ENCODE measurements around the gene CCDC102A. TPM values are rescaled to one million over a fixed set of nuclear protein-coding genes. Genes with fewer than 3 reads are reported as not detected.

CCDC102A gene
- total and polyA plus RNA-seq, 11 donors, result 3.3 to 17.0 (median 6.8) TPM

GRCh38 chr16:57578521-57579360, 42.4 kb upstream of the CCDC102A start:
- WGBS, 4 donors, result 74 to 78% (median 77%) methylated on average over 14 of the region's 14 CpGs

GRCh38 chr16:57577691-57578224, 41.4 kb upstream of the CCDC102A start:
- intact Hi-C loops (cut with DNase I), result loop anchor here in 8 of 10 donors (2.0 to 10.0 kb wide), 9 partner anchors 70 to 427 kb away; partner anchors contain the start of genes USB1 (in 7 of the 8) and ZNF319 (in 7 of the 8)
- Histone ChIP-seq H3K27ac (peak overlapping the region in 1 of 12 donors; percentile 75), H3K27me3 (peaks cover 0 to 18% (median 5%) of the 10 kb centered on the region in 9 donors), H3K9me3 (no peaks in the 10 kb centered on the region), H3K4me1 (peaks cover 0 to 4% (median 0%) of the 10 kb centered on the region in 12 donors), H3K4me3 (no peak overlapping the region), H3K36me3 (no peaks in the 10 kb centered on the region)
- no peak for TF ChIP-seq POLR2A (IDR thresholded peaks at IDR 0.05)
- TF ChIP-seq CTCF (IDR thresholded peaks at IDR 0.05), result no peak
- 28 to 51% (median 47%) methylated on average over 3 to 4 of the region's 4 CpGs for WGBS, 4 donors
- no peak for DNase-seq
- ATAC-seq, result peak in 2 of 4 donors; percentile 17 to 18

More at GRCh38 chr16:57578521-57579360, 42.4 kb upstream of the CCDC102A start:
- DNase-seq (no peak), ATAC-seq (no peak)
- intact Hi-C loops (cut with DNase I), result loop anchor here in 8 of 10 donors (5.0 to 10.0 kb wide), 8 partner anchors 69 to 426 kb away; partner anchors contain the start of genes USB1 (in 7 of the 8) and ZNF319 (in 7 of the 8)
- H3K27ac ChIP-seq, result peak overlapping the region in 1 of 12 donors; percentile 75
- peaks cover 0 to 14% (median 5%) of the 10 kb centered on the region in 9 donors for H3K27me3 ChIP-seq
- H3K36me3 ChIP-seq, result no peaks in the 10 kb centered on the region
- no peak overlapping the region for H3K4me3 ChIP-seq
- TF ChIP-seq POLR2A (IDR thresholded peaks at IDR 0.05) (no peak), CTCF (IDR thresholded peaks at IDR 0.05) (no peak)
- H3K4me1 ChIP-seq, result peaks cover 0 to 4% (median 0%) of the 10 kb centered on the region in 12 donors
- no peaks in the 10 kb centered on the region for H3K9me3 ChIP-seq

DNA sequence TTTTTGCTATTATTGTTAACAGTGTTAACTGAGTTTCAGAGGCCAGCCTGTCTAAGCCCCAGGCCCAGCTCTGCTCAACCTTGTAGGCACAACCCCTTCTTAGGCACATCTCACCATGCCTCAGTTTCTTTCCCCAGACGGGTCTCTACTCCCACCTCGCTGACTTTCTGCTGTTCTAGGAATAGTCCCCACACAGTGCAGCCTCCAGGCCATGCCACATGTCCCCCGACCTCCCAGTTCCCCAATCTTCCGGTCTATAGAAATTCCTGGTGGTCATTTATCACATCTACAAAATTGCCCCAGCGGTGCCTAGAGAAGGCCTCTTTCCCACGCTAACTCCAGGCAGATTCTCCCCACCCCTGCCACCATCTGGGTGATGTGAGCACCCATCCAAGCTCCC, 40.8 kb upstream of the CCDC102A start:
- 80 to 91% (median 90%) methylated on average over 6 of the region's 6 CpGs for WGBS, 4 donors
- no peak overlapping the region for H3K4me3 ChIP-seq
- H3K4me1 ChIP-seq, result peaks cover 0 to 4% (median 0%) of the 10 kb centered on the region in 12 donors
- H3K36me3 ChIP-seq, result no peaks in the 10 kb centered on the region
- H3K27me3 ChIP-seq, result peaks cover 0 to 15% (median under 1%) of the 10 kb centered on the region in 9 donors
- H3K9me3 ChIP-seq, result no peaks in the 10 kb centered on the region
- intact Hi-C loops (cut with DNase I), result loop anchor here in 8 of 10 donors (2.0 to 10.0 kb wide), 9 partner anchors 70 to 428 kb away; partner anchors contain the start of genes USB1 (in 7 of the 8) and ZNF319 (in 7 of the 8)
- DNase-seq (no peak), ATAC-seq (no peak)
- peak overlapping the region in 1 of 12 donors; percentile 75 for H3K27ac ChIP-seq
- TF ChIP-seq POLR2A (IDR thresholded peaks at IDR 0.05), result no peak
- no peak for TF ChIP-seq CTCF (IDR thresholded peaks at IDR 0.05)
